CD14-positive monocyte (primary cell): ENCODE results near the gene CLIC3. TPM values are rescaled to one million over a fixed set of nuclear protein-coding genes. Genes with fewer than 3 reads are reported as not detected.

Experiments used
- DNase-seq, 3 donors: peaks; one replicate each; pipeline ENCODE4 v3.0.0-alpha.2; 2011 to 2022
- H2AFZ ChIP-seq: 2 replicates; pipeline ENCODE4 v1.6.0; 2012; ENCODE audit warnings: mild to moderate bottlenecking, low read depth, low read length, inconsistent platforms; ENCODE audit not compliant: insufficient read depth, poor library complexity, severe bottlenecking
- H3K27ac ChIP-seq, 2 donors: 1 replicate in 1 of 2; 2 replicates in 1 of 2; pipeline ENCODE4 v1.5.1; 2012 to 2013; ENCODE audit warnings: low read length in 2 of 2, control low read depth in 1 of 2, inconsistent platforms in 1 of 2, low read depth in 1 of 2, mild to moderate bottlenecking in 1 of 2
- H3K27me3 ChIP-seq, 2 donors: one replicate each; pipeline versions ENCODE4 v1.6.0 to v1.6.1; 2011 to 2013; ENCODE audit warnings: low read length in 2 of 2; ENCODE audit not compliant: control insufficient read depth in 2 of 2, insufficient read depth in 2 of 2
- H3K36me3 ChIP-seq, 2 donors: replicated peaks in 1 of 2; 1 replicate in 1 of 2; 2 replicates in 1 of 2; pipeline versions ENCODE4 v1.5.1 to v1.6.1; 2012 to 2013; ENCODE audit warnings: low read length in 2 of 2, control low read depth in 1 of 2, inconsistent platforms in 1 of 2, mild to moderate bottlenecking in 1 of 2; ENCODE audit not compliant: insufficient read depth in 2 of 2, control insufficient read depth in 1 of 2
- H3K4me1 ChIP-seq, 2 donors: 1 replicate in 1 of 2; 2 replicates in 1 of 2; pipeline versions ENCODE4 v1.5.1 to v1.6.1; 2012 to 2013; ENCODE audit warnings: low read length in 2 of 2, control low read depth in 1 of 2, inconsistent platforms in 1 of 2, mild to moderate bottlenecking in 1 of 2, moderate library complexity in 1 of 2; ENCODE audit not compliant: insufficient read depth in 2 of 2, control insufficient read depth in 1 of 2
- H3K4me2 ChIP-seq: replicated peaks from 2 replicates; pipeline ENCODE3; 2012; ENCODE audit warnings: low read length, moderate library complexity, mild to moderate bottlenecking; ENCODE audit not compliant: poor library complexity, severe bottlenecking; ENCODE audit errors: extremely low read depth
- H3K4me3 ChIP-seq, 3 experiments: fragments of 200-600 bp in 1 of 3; sonication (generic) in 1 of 3; replicated peaks in 1 of 3; 1 replicate in 2 of 3; 2 replicates in 1 of 3; pipeline ENCODE4 v1.5.1; 2011 to 2013; ENCODE audit warnings: low read length in 3 of 3, mild to moderate bottlenecking in 3 of 3, control low read depth in 2 of 3, low read depth in 2 of 3, inconsistent platforms in 1 of 3, moderate library complexity in 1 of 3
- H3K79me2 ChIP-seq: 2 replicates; pipeline ENCODE4 v1.6.0; 2012; ENCODE audit warnings: mild to moderate bottlenecking, control low read depth, inconsistent platforms, low read length, moderate library complexity; ENCODE audit not compliant: insufficient read depth
- H3K9ac ChIP-seq: 2 replicates; pipeline ENCODE4 v1.6.0; 2017; ENCODE audit warnings: low read length, mild to moderate bottlenecking; ENCODE audit not compliant: insufficient read depth, poor library complexity, severe bottlenecking
- H3K9me3 ChIP-seq, 2 donors: replicated peaks in 1 of 2; 1 replicate in 1 of 2; 2 replicates in 1 of 2; pipeline versions ENCODE4 v1.5.1 to v1.6.1; 2012 to 2013; ENCODE audit warnings: low read length in 2 of 2, control low read depth in 1 of 2; ENCODE audit not compliant: control insufficient read depth in 1 of 2, insufficient read depth in 1 of 2
- H4K20me1 ChIP-seq: 2 replicates; pipeline ENCODE4 v1.6.0; 2012; ENCODE audit warnings: mild to moderate bottlenecking, low read length, control low read depth, moderate library complexity; ENCODE audit not compliant: insufficient read depth
- H3K27ac Mint-ChIP-seq, 7 donors: one replicate each; pipeline ENCODE4 v1.8.0; 2020; ENCODE audit warnings: mild to moderate bottlenecking in 7 of 7, mixed read lengths in 7 of 7, moderate library complexity in 6 of 7, inconsistent platforms in 2 of 7
- H3K27me3 Mint-ChIP-seq, 3 donors: one replicate each; pipeline ENCODE4 v1.8.0; 2021 to 2022; ENCODE audit warnings: low read depth in 3 of 3, mild to moderate bottlenecking in 3 of 3, mixed read lengths in 3 of 3, moderate library complexity in 3 of 3, inconsistent platforms in 1 of 3
- H3K36me3 Mint-ChIP-seq, 2 donors: one replicate each; pipeline ENCODE4 v1.8.0; 2020; ENCODE audit warnings: mixed read lengths in 2 of 2, inconsistent platforms in 1 of 2, mild to moderate bottlenecking in 1 of 2
- H3K4me1 Mint-ChIP-seq: one replicate; pipeline ENCODE4 v1.8.0; 2020; ENCODE audit warnings: mild to moderate bottlenecking, mixed read lengths
- H3K4me3 Mint-ChIP-seq, 2 donors: one replicate each; pipeline ENCODE4 v1.8.0; 2020; ENCODE audit warnings: mild to moderate bottlenecking in 2 of 2, mixed read lengths in 2 of 2, moderate library complexity in 1 of 2
- H3K9me3 Mint-ChIP-seq, 7 donors: one replicate each; pipeline ENCODE4 v1.8.0; 2020 to 2022; ENCODE audit warnings: mixed read lengths in 7 of 7, mild to moderate bottlenecking in 6 of 7, moderate library complexity in 6 of 7, inconsistent platforms in 2 of 7
- WGBS: methylation state at CpG from one replicate; pipeline ENCODE4 v1.1.5; 2013; ENCODE audit warnings: missing lambda C conversion rate; ENCODE audit not compliant: insufficient coverage; 5-methylcytosine and 5-hydroxymethylcytosine counted together
- intact Hi-C, 2 donors: fragments of 100-400 bp; cut with micrococcal nuclease; formaldehyde crosslinking; loops; one replicate each; pipeline versions ENCODE4 v1.15.0 to v1.15.1; 2023
- polyA plus RNA-seq, 3 donors: library from polyadenylated mRNA; depleted of rRNA in 1 of 3; unstranded in 2 of 3; stranded (reverse) in 1 of 3; fragments of 300-500 nt in 2 of 3; fragments of >200 nt in 1 of 3; fragmentation: Illumina TruSeq in 2 of 3; gene quantifications; 1 replicate in 2 of 3; 2 replicates in 1 of 3; pipeline ENCODE4 v1.2.3, GENCODE V29; 2012 to 2021
- TF ChIP-seq, protein P1 (sequence below): fragments of 200-600 bp; IDR thresholded peaks from one replicate; pipeline ENCODE4 v1.8.0; 2022; ENCODE audit warnings: antibody characterized with exemption, mild to moderate bottlenecking

The CLIC3 gene
- polyA plus RNA-seq, 3 donors: 0.29 to 0.51 TPM; not detected in 1

DNA sequence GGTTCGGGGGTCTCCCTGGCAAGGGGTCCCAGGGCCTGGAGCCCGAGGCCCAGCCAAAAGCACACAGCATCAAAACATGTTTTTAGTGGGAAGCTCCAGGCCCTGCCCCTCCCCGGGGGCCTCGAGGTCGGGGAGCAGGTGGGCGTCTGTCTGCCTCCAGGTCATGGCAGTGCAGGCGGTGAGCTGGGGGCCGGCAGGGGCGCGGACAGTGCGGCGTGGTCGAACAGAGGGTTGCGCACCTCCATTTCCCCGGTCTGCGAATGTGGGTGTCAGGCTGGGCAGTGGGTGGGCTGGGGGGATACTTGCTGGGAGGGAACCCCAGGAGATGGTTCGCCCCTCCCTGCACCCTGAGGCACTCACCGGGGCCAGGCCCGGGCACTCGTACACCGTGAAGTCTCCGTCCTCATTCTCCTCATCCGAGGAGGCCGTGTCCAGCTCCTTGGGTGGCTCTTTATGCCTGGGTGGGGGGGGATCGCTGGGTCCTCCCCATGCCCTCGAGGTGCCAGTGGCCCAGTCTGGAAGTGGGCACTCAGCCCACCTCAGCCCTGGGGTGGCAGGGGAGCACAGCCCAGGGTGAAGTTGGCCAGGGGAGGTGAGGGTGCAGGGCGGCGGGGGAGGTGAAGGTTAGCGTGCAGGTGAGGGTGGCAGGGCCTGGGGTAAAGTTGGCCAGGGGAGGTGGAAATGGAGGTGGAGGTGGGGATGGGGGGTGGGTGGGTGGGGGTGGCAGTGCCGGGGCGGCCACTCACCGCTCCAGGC lies 43.4 kb upstream of the CLIC3 start:
- H3K9me3 ChIP-seq: peaks cover 0 to 1% of the 10 kb centered on the region in 2 donors
- peaks cover 15 to 22% of the 10 kb centered on the region in 2 donors for H3K36me3 ChIP-seq
- no peak overlapping the region for H2AFZ ChIP-seq
- WGBS: 89% methylated on average over 21 of the region's 32 CpGs
- Mint-ChIP-seq H3K4me1 (peaks cover 13% of the 10 kb centered on the region), H3K27me3 (peaks cover 17 to 24% (median 18%) of the 10 kb centered on the region in 3 donors), H3K9me3 (peaks cover 0 to 1% (median under 1%) of the 10 kb centered on the region in 7 donors), H3K27ac (no peak overlapping the region), H3K36me3 (peaks cover 5 to 27% of the 10 kb centered on the region in 2 donors), H3K4me3 (no peak overlapping the region)
- no peak overlapping the region for H3K4me2 ChIP-seq
- H3K4me1 ChIP-seq: peaks cover 18 to 25% of the 10 kb centered on the region in 2 donors
- no peak overlapping the region for H3K4me3 ChIP-seq
- DNase-seq: no peak
- intact Hi-C loops: loop anchor here in 1 of 2 donors (10.0 kb wide), 1 partner anchor 95 kb away; the partner anchor contains the start of genes C8G and FBXW5
- no peak overlapping the region for H3K9ac ChIP-seq
- TF ChIP-seq, protein P1, sequence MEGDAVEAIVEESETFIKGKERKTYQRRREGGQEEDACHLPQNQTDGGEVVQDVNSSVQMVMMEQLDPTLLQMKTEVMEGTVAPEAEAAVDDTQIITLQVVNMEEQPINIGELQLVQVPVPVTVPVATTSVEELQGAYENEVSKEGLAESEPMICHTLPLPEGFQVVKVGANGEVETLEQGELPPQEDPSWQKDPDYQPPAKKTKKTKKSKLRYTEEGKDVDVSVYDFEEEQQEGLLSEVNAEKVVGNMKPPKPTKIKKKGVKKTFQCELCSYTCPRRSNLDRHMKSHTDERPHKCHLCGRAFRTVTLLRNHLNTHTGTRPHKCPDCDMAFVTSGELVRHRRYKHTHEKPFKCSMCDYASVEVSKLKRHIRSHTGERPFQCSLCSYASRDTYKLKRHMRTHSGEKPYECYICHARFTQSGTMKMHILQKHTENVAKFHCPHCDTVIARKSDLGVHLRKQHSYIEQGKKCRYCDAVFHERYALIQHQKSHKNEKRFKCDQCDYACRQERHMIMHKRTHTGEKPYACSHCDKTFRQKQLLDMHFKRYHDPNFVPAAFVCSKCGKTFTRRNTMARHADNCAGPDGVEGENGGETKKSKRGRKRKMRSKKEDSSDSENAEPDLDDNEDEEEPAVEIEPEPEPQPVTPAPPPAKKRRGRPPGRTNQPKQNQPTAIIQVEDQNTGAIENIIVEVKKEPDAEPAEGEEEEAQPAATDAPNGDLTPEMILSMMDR: no peak
- no peak overlapping the region for H3K27ac ChIP-seq
- peaks cover 15% of the 10 kb centered on the region for H3K79me2 ChIP-seq
- peaks cover 6 to 18% of the 10 kb centered on the region in 2 donors for H3K27me3 ChIP-seq
- peaks cover 50% of the 10 kb centered on the region for H4K20me1 ChIP-seq

DNA sequence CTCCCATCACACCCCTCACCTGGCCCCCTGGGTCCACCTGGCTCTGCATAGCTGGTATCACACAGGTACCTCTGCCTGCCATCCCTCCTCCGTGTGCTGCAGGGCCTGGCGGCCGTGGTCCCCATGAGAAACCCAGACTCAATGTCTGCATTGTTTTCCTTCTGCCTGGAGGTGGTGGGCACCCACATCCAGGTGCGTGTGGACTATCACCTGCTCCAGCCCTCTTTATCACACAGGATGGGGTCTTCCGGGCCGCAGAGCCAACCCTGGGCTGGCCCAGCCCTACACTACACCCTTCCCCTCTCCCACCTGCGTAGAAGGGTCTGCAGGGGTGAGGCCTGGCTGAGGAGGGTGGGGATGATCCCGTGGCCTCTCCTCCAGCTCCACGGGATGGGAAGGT lies 42.5 kb upstream of the CLIC3 start:
- TF ChIP-seq, protein P1: no peak
- WGBS: 94% methylated on average over 3 of the region's 9 CpGs
- intact Hi-C loops: loop anchor here in 1 of 2 donors (10.0 kb wide), 1 partner anchor 94 kb away; the partner anchor contains the start of genes C8G and FBXW5
- H3K27ac Mint-ChIP-seq: no peak overlapping the region
- H3K9me3 Mint-ChIP-seq: no peaks in the 10 kb centered on the region
- H3K4me3 Mint-ChIP-seq: no peak overlapping the region
- Histone ChIP-seq H3K27ac (no peak overlapping the region), H3K4me2 (no peak overlapping the region), H3K27me3 (peaks cover 2 to 9% of the 10 kb centered on the region in 2 donors), H3K36me3 (peaks cover 15 to 22% of the 10 kb centered on the region in 2 donors), H4K20me1 (peaks cover 50% of the 10 kb centered on the region), H3K79me2 (peaks cover 20% of the 10 kb centered on the region), H3K4me1 (peaks cover 18 to 22% of the 10 kb centered on the region in 2 donors), H3K9me3 (no peaks in the 10 kb centered on the region), H2AFZ (no peak overlapping the region), H3K9ac (no peak overlapping the region), H3K4me3 (no peak overlapping the region)
- peaks cover 8 to 15% (median 10%) of the 10 kb centered on the region in 3 donors for H3K27me3 Mint-ChIP-seq
- peaks cover 15% of the 10 kb centered on the region for H3K4me1 Mint-ChIP-seq
- DNase-seq: no peak
- peaks cover 5 to 26% of the 10 kb centered on the region in 2 donors for H3K36me3 Mint-ChIP-seq
